ENCODE results near the gene CDH23.

CDH23 gene

GRCh38 chr10:71538608-71539260 lies 142.0 kb downstream of the CDH23 start:
- Histone ChIP-seq H3K4me3 (ENCODE audit: low read depth in 1 of 2, low read length in 2 of 2) (no peak overlapping the region), H3K36me3 (ENCODE audit: insufficient read depth, low read length) (no peaks in the 10 kb centered on the region), H3K4me1 (ENCODE audit: insufficient read depth, low read length) (no peaks in the 10 kb centered on the region), H3K27me3 (ENCODE audit: control insufficient read depth in 1 of 2, insufficient read depth in 2 of 2, low read length in 2 of 2) (no peaks in the 10 kb centered on the region), H3K27ac (ENCODE audit: low read depth, low read length) (no peak overlapping the region), H3K9me3 (ENCODE audit: low read length) (no peaks in the 10 kb centered on the region), H3K9ac (ENCODE audit: low read length) (no peak overlapping the region)

GRCh38 chr10:71539442-71540118 lies 142.9 kb downstream of the CDH23 start:
- no peaks in the 10 kb centered on the region for H3K9me3 ChIP-seq (ENCODE audit: low read length)

GRCh38 chr10:71542478-71542877 lies 145.8 kb downstream of the CDH23 start:
- Histone ChIP-seq H3K9ac (ENCODE audit: low read length) (no peak overlapping the region), H3K4me1 (ENCODE audit: insufficient read depth, low read length) (no peaks in the 10 kb centered on the region), H3K9me3 (ENCODE audit: low read length) (no peaks in the 10 kb centered on the region), H3K27me3 (ENCODE audit: control insufficient read depth in 1 of 2, insufficient read depth in 2 of 2, low read length in 2 of 2) (no peaks in the 10 kb centered on the region), H3K36me3 (ENCODE audit: insufficient read depth, low read length) (no peaks in the 10 kb centered on the region), H3K4me3 (ENCODE audit: low read depth in 1 of 2, low read length in 2 of 2) (no peak overlapping the region), H3K27ac (ENCODE audit: low read depth, low read length) (no peak overlapping the region)

More at GRCh38 chr10:71539442-71540118, 142.9 kb downstream of the CDH23 start:
- Histone ChIP-seq H3K36me3 (ENCODE audit: insufficient read depth, low read length) (no peaks in the 10 kb centered on the region), H3K27me3 (ENCODE audit: control insufficient read depth in 1 of 2, insufficient read depth in 2 of 2, low read length in 2 of 2) (no peaks in the 10 kb centered on the region), H3K4me1 (ENCODE audit: insufficient read depth, low read length) (no peaks in the 10 kb centered on the region), H3K27ac (ENCODE audit: low read depth, low read length) (no peak overlapping the region), H3K4me3 (ENCODE audit: low read depth in 1 of 2, low read length in 2 of 2) (no peak overlapping the region), H3K9ac (ENCODE audit: low read length) (no peak overlapping the region)

- no peak overlapping the region for H3K4me3 ChIP-seq (ENCODE audit: low read depth in 1 of 2, low read length in 2 of 2)
- no peak overlapping the region for H3K27ac ChIP-seq (ENCODE audit: low read depth, low read length)
- no peak overlapping the region for H3K9ac ChIP-seq (ENCODE audit: low read length)
- H3K9me3 ChIP-seq (ENCODE audit: low read length), result no peaks in the 10 kb centered on the region
- no peaks in the 10 kb centered on the region for H3K27me3 ChIP-seq (ENCODE audit: control insufficient read depth in 1 of 2, insufficient read depth in 2 of 2, low read length in 2 of 2)
- H3K4me1 ChIP-seq (ENCODE audit: insufficient read depth, low read length), result no peaks in the 10 kb centered on the region
- no peaks in the 10 kb centered on the region for H3K36me3 ChIP-seq (ENCODE audit: insufficient read depth, low read length)
Observed at GRCh38 chr10:71543608-71544170, 147.0 kb downstream of the CDH23 start.

GRCh38 chr10:71545001-71545400 lies 148.3 kb downstream of the CDH23 start:
- Histone ChIP-seq H3K4me1 (ENCODE audit: insufficient read depth, low read length) (no peaks in the 10 kb centered on the region), H3K27me3 (ENCODE audit: control insufficient read depth in 1 of 2, insufficient read depth in 2 of 2, low read length in 2 of 2) (no peaks in the 10 kb centered on the region), H3K9ac (ENCODE audit: low read length) (no peak overlapping the region), H3K9me3 (ENCODE audit: low read length) (no peaks in the 10 kb centered on the region), H3K4me3 (ENCODE audit: low read depth in 1 of 2, low read length in 2 of 2) (no peak overlapping the region), H3K36me3 (ENCODE audit: insufficient read depth, low read length) (no peaks in the 10 kb centered on the region), H3K27ac (ENCODE audit: low read depth, low read length) (no peak overlapping the region)

GRCh38 chr10:71546220-71546619 lies 149.5 kb downstream of the CDH23 start:
- Histone ChIP-seq H3K27ac (ENCODE audit: low read depth, low read length) (no peak overlapping the region), H3K9ac (ENCODE audit: low read length) (no peak overlapping the region), H3K9me3 (ENCODE audit: low read length) (no peaks in the 10 kb centered on the region), H3K4me1 (ENCODE audit: insufficient read depth, low read length) (no peaks in the 10 kb centered on the region), H3K4me3 (ENCODE audit: low read depth in 1 of 2, low read length in 2 of 2) (no peak overlapping the region), H3K36me3 (ENCODE audit: insufficient read depth, low read length) (no peaks in the 10 kb centered on the region), H3K27me3 (ENCODE audit: control insufficient read depth in 1 of 2, insufficient read depth in 2 of 2, low read length in 2 of 2) (no peaks in the 10 kb centered on the region)

GRCh38 chr10:71547312-71547711 lies 150.6 kb downstream of the CDH23 start:
- Histone ChIP-seq H3K36me3 (ENCODE audit: insufficient read depth, low read length) (no peaks in the 10 kb centered on the region), H3K27ac (ENCODE audit: low read depth, low read length) (no peak overlapping the region), H3K4me1 (ENCODE audit: insufficient read depth, low read length) (no peaks in the 10 kb centered on the region), H3K27me3 (ENCODE audit: control insufficient read depth in 1 of 2, insufficient read depth in 2 of 2, low read length in 2 of 2) (no peaks in the 10 kb centered on the region), H3K4me3 (ENCODE audit: low read depth in 1 of 2, low read length in 2 of 2) (no peak overlapping the region), H3K9me3 (ENCODE audit: low read length) (no peaks in the 10 kb centered on the region), H3K9ac (ENCODE audit: low read length) (no peak overlapping the region)

GRCh38 chr10:71547876-71548846 lies 151.4 kb downstream of the CDH23 start:
- no peaks in the 10 kb centered on the region for H3K9me3 ChIP-seq (ENCODE audit: low read length)
- H3K27ac ChIP-seq (ENCODE audit: low read depth, low read length), result no peak overlapping the region
- no peaks in the 10 kb centered on the region for H3K4me1 ChIP-seq (ENCODE audit: insufficient read depth, low read length)
- H3K9ac ChIP-seq (ENCODE audit: low read length), result no peak overlapping the region
- H3K27me3 ChIP-seq (ENCODE audit: control insufficient read depth in 1 of 2, insufficient read depth in 2 of 2, low read length in 2 of 2), result no peaks in the 10 kb centered on the region
- H3K4me3 ChIP-seq (ENCODE audit: low read depth in 1 of 2, low read length in 2 of 2), result no peak overlapping the region
- H3K36me3 ChIP-seq (ENCODE audit: insufficient read depth, low read length), result no peaks in the 10 kb centered on the region

- Histone ChIP-seq H3K9me3 (ENCODE audit: low read length) (no peaks in the 10 kb centered on the region), H3K27ac (ENCODE audit: low read depth, low read length) (no peak overlapping the region), H3K9ac (ENCODE audit: low read length) (no peak overlapping the region)
Observed at GRCh38 chr10:71549766-71550533, 153.2 kb downstream of the CDH23 start.

GRCh38 chr10:71550628-71551027 lies 153.9 kb downstream of the CDH23 start:
- no peaks in the 10 kb centered on the region for H3K4me1 ChIP-seq (ENCODE audit: insufficient read depth, low read length)
- no peak overlapping the region for H3K27ac ChIP-seq (ENCODE audit: low read depth, low read length)
- H3K9me3 ChIP-seq (ENCODE audit: low read length), result no peaks in the 10 kb centered on the region
- H3K27me3 ChIP-seq (ENCODE audit: control insufficient read depth in 1 of 2, insufficient read depth in 2 of 2, low read length in 2 of 2), result no peaks in the 10 kb centered on the region
- no peak overlapping the region for H3K4me3 ChIP-seq (ENCODE audit: low read depth in 1 of 2, low read length in 2 of 2)
- H3K9ac ChIP-seq (ENCODE audit: low read length), result no peak overlapping the region
- H3K36me3 ChIP-seq (ENCODE audit: insufficient read depth, low read length), result no peaks in the 10 kb centered on the region

More at GRCh38 chr10:71549766-71550533, 153.2 kb downstream of the CDH23 start:
- Histone ChIP-seq H3K4me3 (ENCODE audit: low read depth in 1 of 2, low read length in 2 of 2) (no peak overlapping the region), H3K36me3 (ENCODE audit: insufficient read depth, low read length) (no peaks in the 10 kb centered on the region), H3K4me1 (ENCODE audit: insufficient read depth, low read length) (no peaks in the 10 kb centered on the region), H3K27me3 (ENCODE audit: control insufficient read depth in 1 of 2, insufficient read depth in 2 of 2, low read length in 2 of 2) (no peaks in the 10 kb centered on the region)
